ENCODE data around the gene LCLAT1.

LCLAT1 gene

DNA sequence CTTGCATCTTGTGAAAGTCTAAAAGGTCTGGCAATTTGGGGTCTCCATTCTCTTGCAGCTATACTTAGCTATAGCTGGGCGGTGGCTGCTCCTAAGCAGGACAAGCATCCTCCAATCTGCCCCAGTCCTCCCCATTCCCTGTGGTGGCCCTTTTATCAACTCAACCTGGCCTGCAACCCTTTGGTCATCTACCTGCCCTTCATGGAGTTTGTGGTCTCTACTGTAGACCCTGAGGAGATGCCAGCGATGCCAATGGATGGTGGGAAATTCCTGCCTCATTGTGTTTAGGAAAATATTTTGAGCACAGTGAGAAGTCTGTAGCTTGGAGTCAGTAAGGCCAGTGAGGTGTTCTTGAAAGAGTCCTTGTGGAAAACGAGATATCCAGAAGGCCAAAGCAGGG is 216.8 kb downstream of the LCLAT1 start:
- in situ Hi-C loops (cut with MboI; ENCODE audit: low sequenced_read_pairs) = no loop called here

DNA sequence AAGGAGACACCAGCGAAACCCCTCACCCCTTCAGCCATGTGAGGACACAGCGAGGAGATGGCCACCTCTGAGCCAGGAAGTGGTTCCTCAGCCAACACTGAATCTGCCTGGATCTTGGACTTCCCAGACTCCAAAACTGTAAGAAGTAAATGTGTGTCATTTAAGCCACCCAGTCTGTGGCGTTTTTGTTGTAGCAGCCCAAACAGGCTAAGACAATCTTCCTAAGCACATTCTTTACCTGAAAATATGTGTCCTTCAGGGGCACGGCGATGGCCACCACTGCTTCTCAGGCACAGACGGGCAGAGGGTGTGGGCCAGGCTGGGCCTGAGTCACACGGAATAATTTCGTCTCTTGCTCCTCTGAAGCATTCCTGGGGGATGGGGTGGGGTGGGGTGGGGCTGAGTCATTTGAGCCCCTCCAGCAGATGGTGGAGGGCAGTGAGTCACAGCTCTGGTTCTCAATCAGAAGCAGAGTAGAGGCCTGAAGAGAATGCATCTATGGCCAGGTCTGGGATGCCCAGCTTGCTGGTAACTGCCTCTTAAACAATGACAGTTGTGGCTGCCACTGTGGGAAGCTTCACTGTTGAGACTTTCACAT is 217.8 kb downstream of the LCLAT1 start:
- in situ Hi-C loops (cut with MboI; ENCODE audit: low sequenced_read_pairs) = no loop called here

GRCh38 chr2:30665761-30666265 is 218.8 kb downstream of the LCLAT1 start:
- in situ Hi-C loops (cut with MboI; ENCODE audit: low sequenced_read_pairs) = no loop called here

DNA sequence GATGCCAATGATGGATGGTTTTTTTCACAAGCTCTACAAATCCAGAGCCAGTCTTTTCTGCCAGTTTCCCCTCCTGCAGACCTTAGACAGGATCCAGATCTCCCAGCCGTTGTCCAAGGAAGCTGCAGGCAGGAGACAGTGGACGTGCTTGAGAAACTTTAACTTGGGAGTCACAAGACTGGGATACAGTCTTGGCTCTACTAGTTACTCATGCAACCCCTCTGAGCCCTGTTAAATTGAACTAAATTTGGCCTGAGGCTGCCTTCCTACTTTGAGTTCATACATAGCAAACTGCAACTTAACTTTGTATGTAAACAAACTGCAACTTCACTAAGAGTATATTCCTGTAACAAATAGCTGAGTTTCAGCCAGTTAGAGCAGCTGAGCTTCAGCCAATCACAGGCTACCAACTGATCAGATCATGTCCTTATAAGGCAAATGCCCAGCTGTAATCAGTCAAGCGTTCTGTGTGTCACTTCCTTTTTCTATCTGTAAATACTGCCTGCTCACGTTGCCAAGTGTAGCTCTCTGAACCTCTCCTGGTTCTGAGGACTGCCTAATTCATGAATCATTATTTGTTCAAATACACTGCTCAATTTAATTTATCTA is 219.3 kb downstream of the LCLAT1 start:
- in situ Hi-C loops (cut with MboI; ENCODE audit: low sequenced_read_pairs) = no loop called here

DNA sequence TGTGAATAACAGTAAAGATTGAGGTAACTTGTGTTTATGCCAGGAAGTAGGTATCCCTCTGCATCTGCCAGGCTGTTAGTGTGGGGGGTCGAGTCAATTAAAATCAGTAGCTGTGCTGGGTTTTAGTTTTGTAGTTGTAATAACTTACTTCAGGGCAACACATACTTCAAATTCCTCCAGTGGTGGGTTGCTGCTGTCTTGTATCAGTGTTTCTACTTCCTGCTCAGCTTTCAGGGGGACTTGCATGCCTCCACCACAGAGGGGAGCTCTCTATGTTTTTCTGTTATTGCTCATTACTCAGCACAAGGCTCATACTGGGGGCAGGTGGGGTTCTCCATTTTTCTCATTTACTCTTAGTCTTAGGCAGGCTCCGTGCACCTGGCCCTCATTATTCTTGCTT is 223.4 kb downstream of the LCLAT1 start:
- in situ Hi-C loops (cut with MboI; ENCODE audit: low sequenced_read_pairs) = no loop called here

- in situ Hi-C loops (cut with MboI; ENCODE audit: low sequenced_read_pairs) = no loop called here
Observed at GRCh38 chr2:30673127-30673526, 226.1 kb downstream of the LCLAT1 start.

DNA sequence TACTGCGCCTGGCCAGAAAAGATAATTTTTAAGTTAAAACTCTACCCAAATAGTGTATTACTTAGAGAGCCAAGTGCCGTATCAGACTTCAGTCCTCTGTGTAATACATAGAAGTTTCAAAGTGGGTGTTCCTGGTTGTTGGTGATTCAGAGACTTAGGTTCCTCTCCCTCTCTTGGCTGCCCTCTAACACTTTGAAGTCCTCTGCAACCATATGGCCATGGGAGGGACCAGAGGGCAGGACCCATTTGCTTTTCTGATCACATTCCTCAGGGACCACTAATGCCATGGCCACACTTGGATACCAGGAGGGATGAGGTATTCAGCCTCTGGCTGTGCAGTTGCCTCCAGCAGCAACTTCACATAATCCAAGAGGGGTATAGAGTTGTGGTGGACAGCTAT is 228.7 kb downstream of the LCLAT1 start:
- in situ Hi-C loops (cut with MboI; ENCODE audit: low sequenced_read_pairs) = no loop called here

- in situ Hi-C loops (cut with MboI; ENCODE audit: low sequenced_read_pairs) = no loop called here
Observed at GRCh38 chr2:30677231-30677630, 230.2 kb downstream of the LCLAT1 start.

DNA sequence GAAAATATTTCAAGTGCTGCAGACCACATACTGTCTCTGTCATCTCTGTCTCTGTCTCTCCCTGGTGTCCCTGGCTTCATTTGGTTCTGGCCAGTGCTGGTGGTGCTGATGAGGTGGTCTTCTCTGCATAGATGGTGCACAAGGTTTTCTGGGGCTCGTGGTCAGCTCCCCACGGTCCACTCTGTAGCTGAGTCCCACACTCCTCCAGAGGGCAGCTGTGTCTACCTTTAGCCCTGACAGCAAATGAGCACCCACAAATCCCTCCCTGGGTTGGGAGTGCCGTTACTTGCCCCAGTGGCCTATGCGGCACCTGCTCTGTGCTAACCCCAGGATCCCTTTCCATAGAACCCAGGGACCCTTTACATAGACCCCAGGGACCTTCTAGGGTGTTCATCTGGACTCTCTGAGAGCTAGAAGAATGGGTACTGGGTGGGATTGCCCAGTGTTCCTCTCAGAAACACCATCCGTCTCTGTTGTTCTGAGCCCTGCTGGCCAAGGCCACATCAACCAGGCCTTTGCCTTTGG is 230.9 kb downstream of the LCLAT1 start:
- in situ Hi-C loops (cut with MboI; ENCODE audit: low sequenced_read_pairs) = no loop called here

- in situ Hi-C loops (cut with MboI; ENCODE audit: low sequenced_read_pairs) = no loop called here
Observed at GRCh38 chr2:30678410-30679137, 231.5 kb downstream of the LCLAT1 start.

DNA sequence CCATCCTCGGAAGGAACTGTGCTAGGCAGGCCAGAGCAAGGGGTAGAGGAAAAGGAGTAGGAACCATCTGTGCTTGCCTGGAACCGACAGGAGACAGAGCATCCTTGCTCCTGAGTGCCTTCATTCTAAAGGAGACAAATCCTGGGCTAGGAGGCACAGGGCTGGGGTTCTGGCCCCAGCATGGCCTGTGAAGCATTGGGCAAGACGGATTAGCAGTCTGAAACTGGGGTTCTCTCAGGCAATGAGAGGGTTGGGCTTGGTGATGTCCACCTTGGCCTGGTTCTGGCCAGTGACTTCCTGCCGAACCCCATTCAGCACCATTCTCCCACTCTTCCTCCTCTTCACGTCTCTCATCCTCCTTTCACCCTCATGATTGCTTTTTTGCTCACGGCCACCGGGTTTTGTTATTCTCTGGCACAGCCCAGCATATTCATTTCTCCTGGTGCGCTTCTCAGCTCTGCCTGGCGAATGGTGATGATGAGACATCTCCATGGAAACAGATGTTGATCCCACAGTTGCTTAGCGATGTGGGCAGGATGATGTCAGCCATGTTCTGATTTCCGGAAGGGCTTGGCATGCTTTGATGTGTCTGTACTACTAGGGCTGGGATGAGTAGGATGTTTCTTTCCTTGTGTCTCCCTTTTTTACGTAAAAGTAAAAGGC is 232.5 kb downstream of the LCLAT1 start:
- in situ Hi-C loops (cut with MboI; ENCODE audit: low sequenced_read_pairs) = no loop called here

- in situ Hi-C loops (cut with MboI; ENCODE audit: low sequenced_read_pairs) = no loop called here
Observed at GRCh38 chr2:30680121-30680520, 233.1 kb downstream of the LCLAT1 start.

- in situ Hi-C loops (cut with MboI; ENCODE audit: low sequenced_read_pairs) = no loop called here
Observed at GRCh38 chr2:30681022-30681421, 234.0 kb downstream of the LCLAT1 start.

GRCh38 chr2:30683236-30683956 is 236.3 kb downstream of the LCLAT1 start:
- in situ Hi-C loops (cut with MboI; ENCODE audit: low sequenced_read_pairs) = no loop called here

DNA sequence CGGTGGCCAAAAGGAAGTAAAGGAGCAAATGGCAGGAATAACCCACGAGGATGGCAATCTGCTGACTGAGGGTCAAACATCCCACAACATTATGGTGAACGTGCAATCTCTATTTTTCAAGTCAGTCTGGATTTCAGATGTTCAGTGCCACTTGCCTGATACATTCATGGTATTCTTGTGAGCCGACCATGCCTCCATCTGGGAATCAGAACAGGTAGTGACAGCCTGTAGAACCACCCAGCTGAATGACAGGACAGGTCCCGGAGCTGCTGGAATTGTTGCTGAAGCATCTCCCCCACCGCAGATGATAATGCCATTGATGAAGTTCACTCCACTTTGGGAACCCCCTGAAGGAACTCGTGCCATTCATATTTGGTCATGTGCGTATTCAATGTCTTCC is 237.0 kb downstream of the LCLAT1 start:
- in situ Hi-C loops (cut with MboI; ENCODE audit: low sequenced_read_pairs) = no loop called here

- in situ Hi-C loops (cut with MboI; ENCODE audit: low sequenced_read_pairs) = no loop called here
Observed at GRCh38 chr2:30684516-30684915, 237.5 kb downstream of the LCLAT1 start.

- in situ Hi-C loops (cut with MboI; ENCODE audit: low sequenced_read_pairs) = no loop called here
Observed at GRCh38 chr2:30684996-30685395, 237.9 kb downstream of the LCLAT1 start.

DNA sequence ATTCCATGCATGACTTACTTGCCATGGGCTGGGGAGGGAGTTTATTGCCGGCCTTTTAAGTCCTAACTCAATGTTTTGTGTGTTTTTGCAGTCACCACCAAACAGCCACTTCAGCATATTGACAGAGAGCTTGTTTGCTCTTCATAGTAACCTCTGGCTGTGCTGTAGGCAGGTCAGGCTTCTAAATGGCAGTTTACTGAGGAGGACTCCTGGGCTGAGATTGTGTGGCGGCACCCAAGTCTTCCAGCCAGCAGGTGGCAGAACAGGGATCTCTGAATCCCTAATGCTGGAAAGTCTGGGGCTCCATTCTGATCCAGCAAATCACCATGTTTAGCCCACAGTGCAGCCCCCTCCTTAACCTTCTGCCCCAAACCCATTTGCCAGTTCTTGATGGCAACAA is 239.0 kb downstream of the LCLAT1 start:
- in situ Hi-C loops (cut with MboI; ENCODE audit: low sequenced_read_pairs) = no loop called here

GRCh38 chr2:30686669-30687068 is 239.6 kb downstream of the LCLAT1 start:
- in situ Hi-C loops (cut with MboI; ENCODE audit: low sequenced_read_pairs) = no loop called here

- in situ Hi-C loops (cut with MboI; ENCODE audit: low sequenced_read_pairs) = no loop called here
Observed at GRCh38 chr2:30688956-30689401, 241.9 kb downstream of the LCLAT1 start.

Data from HL-60/S4 (cell line).